Activated T-cell treated with anti-CD3 and anti-CD28 coated beads for 24 hours (primary cell): ENCODE data around the gene ANKRD6.

Experiments used
- DNase-seq: peaks from one replicate; pipeline ENCODE4 v3.0.0-alpha.2; 2020; ENCODE audit warnings: low read depth

Gene ANKRD6

DNA sequence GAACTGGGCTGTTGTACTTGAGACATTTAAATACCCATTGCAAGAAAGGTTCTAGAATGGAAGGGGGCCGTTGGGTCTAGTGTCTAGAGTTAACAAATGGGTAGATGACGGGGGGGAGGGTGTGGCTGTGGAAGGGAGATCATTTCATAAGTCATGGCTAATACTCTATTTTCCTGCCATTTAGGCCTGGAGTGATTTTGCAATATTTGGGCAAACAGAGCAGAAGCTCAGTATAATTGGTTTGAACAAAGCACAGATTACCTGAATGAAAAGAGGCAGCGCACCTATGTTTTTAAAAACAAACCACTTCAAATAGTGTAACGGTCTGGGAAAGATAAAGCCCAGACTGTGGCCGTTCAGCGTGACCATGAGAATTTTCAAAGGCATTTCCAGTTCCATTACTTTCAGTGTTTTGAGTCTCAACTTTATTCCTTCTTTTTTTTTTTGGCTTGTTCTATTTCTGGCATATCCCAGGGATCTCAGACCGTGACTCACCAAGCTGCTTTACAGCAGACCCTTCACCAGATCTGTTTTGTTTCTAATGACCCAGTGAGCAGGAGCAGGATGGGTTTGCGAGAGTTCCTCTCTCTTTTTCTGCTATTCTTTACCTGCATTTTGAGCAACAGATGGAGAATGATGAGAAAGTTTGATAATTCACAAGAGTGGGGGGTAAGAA, 131.9 kb downstream of the ANKRD6 start:
- no peak for DNase-seq

DNA sequence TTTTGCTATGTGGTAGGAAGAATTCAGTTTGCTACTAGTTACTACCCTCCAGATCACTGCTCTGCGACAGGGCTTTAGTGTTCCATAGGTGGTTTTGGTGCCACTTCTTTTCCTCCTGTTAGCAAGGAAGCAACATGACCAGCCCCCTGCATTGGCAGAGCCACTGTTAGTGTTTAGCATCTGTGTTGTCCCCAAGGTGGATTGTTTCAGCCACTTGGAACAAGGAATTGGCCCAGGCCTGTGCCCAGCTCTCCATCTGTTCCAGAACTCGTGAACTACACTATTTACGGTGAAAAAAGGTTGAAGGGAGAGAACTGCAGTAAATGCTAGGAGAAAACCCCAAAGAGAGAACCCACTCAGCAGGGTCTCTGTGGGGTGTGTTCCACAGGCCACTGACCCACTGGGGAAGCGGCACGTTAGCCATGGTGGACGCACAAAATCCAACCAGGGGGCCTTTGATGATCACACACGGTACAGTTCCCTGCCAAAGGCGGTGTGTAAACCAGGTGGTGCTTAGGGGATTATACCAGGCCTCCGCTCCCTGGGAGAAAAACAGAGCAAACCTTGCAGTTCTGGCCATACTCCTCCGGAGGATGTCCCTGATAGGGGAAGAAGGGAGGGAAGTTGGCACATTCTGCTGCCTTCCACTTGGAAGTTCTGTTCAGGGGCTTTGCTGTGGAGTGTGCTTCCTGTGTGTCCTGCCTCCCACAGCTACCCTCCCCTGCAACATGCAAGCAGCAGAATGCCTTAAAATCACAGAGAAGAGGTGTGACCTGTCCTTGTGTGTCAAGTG, 133.3 kb downstream of the ANKRD6 start:
- DNase-seq = no peak

DNA sequence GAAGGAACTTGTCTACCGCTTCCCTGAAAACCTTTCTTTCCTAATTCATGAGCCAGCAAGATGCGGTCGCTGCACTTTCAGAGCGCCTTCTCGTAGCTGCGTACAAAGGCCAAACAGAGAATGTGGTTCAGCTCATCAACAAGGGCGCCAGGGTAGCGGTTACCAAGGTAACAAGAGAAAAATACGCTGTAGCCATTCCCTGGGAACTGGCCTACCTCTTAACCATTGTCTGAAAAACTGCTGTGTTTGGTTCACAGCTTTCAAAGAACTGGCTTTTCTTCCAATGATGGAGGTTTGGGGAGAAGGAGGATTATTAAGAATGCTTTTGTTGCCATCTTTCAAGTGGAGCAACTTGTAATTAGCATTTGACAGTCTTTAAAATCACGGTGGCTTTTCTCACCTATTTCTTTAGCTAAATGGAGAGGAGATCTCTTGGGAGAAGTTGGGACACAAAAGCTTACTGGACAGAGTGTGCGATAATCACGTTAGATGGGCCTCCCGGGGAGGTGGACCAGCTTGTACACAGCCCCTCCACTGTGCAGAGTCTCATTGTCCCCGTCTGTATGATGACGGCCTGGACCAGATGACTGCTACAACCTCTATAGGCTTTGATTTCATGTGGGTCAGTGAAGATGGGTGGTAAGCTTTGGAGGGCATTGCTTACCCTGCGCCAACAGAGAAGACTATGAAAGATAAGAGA, 134.1 kb downstream of the ANKRD6 start:
- DNase-seq = no peak

DNA sequence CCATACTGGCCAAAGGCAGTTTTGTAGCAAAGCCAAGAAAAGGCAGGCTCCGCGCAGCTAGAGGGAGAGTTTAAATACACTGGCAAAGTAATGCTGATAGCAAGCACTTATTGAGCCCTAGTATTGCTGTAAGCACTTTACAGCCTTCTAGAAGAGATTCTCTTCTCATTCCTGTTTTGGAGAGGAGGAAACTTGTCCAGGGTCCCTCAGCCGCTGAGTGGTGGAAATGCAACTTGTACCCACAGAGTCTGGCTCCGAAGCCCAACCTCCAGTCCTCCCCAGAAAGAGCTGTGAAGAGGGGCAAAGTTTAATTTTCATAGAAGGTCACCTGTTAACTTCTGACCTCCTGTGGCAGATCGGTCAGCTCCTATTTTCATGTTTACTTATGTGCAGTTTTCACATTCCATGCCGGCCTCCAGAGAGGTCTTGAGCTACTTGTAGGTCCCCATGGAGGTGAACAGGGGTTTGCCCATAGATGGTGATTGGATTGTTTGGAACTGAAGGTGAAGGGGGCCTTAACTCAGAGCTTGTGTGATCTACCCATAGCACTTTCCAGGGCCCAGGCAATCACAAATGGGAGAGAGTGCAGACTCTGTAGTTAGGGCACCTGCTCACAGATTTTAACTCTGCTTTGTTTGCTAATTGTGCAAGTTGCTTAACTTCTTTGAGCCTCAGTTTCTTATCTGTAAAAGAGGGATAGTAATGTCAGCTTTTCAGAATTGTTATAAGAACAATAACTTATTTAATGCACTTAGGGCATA, 134.9 kb downstream of the ANKRD6 start:
- no peak for DNase-seq

DNA sequence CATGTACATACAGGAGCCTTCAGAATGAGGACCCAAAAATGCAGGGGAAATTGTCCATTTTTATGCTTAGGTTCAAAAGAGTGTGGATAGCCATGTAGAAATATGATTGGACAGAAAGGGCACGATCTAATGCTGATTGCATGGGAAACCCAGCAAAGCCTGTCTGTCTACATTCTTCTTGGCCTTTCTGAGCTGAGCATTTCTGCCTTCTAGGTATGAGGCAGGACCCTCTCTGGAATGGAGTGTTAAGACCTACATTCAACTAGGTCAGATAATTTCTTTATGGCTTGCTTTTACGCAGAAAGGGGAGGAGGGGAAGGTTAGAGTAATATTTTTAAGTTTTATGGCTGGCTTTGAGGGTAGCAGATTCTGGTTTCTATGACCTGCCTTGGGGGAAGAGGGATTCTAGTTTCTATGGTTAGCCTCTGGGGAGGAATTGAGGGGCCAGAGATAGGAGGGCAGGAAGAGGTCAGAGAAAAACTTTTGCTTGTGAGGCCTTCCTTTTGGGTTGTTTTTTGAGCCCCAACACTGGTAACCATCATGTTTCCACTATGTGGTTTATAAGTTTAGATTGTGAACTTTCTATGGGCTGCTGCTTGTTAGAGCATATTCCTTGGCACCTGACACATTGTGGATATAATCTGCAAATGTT, 142.1 kb downstream of the ANKRD6 start:
- no peak for DNase-seq

GRCh38 chr6:89575562-89575960, 142.6 kb downstream of the ANKRD6 start:
- no peak for DNase-seq

- no peak for DNase-seq
These were observed 148.2 kb downstream of the ANKRD6 start for GRCh38 chr6:89580997-89581666.

- no peak for DNase-seq
These were observed 148.7 kb downstream of the ANKRD6 start for GRCh38 chr6:89581689-89582088.

DNA sequence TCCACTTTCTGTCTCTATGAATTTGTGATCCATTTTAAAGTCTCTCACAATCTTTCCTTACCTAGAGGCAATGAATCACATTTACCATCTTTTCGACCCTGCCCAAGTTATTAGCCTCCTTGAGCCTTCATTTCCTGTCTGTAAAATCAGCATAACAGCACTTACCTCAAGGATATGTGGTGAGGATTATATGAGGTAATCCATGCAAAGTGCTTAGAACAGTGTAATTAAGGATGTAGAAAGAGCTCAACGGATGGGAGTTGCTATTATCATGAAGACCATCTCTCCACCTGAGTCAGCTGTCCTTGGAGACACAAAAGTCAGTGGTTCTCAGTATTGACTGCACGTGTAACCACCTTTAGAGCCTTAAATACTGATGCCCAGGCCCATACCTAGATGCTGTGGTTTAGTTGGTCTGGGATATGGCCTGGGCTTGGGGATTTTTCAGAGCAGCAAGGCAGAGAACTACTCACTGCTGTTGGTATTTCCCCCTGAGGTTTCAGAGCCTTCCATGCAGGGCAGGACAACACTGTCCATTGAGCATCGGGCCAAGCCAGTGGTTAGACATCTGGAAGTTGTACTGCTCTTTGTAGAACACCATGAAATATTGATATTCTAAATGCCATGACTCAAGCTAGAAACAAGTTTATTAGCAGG, 149.8 kb downstream of the ANKRD6 start:
- no peak for DNase-seq

- no peak for DNase-seq
These were observed 150.6 kb downstream of the ANKRD6 start for GRCh38 chr6:89583559-89583958.

DNA sequence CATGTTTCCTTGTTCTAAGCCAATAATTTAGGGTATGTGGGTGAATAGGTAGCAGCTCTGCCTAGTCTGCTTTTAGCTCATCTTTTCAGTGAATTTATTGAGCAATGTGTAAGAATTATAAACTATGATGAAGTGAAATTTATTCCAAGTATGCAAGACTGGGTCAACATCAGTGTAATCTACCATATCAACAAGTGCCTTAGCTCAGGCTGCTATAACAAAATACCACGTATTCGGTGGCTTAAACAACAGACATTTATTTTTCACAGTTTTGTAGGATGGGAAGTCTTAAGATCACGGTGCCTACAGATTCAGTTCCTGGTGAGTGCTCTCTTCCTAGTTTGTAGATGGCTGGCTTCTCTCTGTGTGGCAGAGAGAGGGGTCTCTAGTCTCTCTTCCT, 151.6 kb downstream of the ANKRD6 start:
- no peak for DNase-seq

GRCh38 chr6:89585154-89585553, 152.2 kb downstream of the ANKRD6 start:
- no peak for DNase-seq

DNA sequence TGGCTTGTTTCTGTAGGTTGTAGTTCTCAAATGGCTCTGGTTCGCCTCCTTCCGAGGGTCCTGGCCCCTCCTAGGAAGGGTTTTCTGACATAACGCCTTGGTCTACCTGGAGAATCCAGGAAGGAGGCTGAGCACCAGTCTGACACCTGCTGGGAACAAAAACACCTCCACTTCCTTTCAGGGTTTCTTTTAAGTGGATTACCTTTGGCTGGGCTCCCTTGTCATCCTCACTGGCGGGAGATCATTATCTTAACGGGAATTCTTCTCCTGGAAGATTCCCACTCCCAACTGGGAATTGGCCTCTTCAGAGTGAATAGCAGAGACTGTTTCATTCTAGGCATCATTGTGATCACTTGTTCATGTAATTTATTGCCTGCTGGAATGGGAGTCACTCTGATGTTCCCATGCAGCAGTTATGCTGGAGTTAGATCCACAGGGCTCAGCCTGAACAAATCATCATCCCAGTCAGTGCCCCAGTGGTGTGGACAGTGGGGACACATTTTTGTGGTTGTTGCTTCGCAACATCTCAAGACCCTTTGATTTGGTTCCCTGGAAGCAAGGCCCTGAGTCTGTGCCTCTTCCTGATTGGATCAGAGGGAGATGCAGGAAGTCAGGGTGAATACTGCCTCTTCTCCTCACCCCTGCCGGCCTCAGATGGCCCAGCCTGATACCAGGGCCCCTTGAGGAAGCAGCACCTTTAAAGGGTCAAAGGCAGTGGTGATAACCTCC, 156.5 kb downstream of the ANKRD6 start:
- no peak for DNase-seq

GRCh38 chr6:89590133-89590532, 157.2 kb downstream of the ANKRD6 start:
- no peak for DNase-seq

- DNase-seq = no peak
These were observed 158.8 kb downstream of the ANKRD6 start for GRCh38 chr6:89591745-89592144.

GRCh38 chr6:89596056-89596455, 163.1 kb downstream of the ANKRD6 start:
- DNase-seq = no peak

DNA sequence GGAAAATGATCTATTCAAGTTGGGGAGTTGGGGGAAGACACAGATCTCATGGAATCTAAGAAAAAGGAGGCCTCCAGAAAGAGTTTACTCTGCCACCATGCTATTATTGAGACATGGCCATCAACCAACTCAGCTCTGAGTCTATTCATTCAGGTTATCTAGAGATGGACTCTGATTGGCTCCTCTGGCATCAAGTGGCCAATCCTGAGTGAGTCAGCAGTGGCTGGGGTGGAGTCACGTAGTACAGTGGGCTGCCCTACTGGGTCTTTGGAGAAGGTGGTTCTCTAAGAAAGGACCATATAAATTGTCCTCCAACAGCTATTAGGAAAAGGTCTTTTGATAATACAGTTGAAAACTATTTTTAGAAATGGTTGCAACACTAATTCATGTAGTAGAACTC, 163.5 kb downstream of the ANKRD6 start:
- no peak for DNase-seq

- no peak for DNase-seq
These were observed 164.4 kb downstream of the ANKRD6 start for GRCh38 chr6:89597372-89597771.

- no peak for DNase-seq
These were observed 165.0 kb downstream of the ANKRD6 start for GRCh38 chr6:89597988-89598387.

- DNase-seq = no peak
These were observed 166.8 kb downstream of the ANKRD6 start for GRCh38 chr6:89599727-89600126.
